Body of pancreas (tissue), 4 donors: ENCODE data around the gene CEBPG. TPM values are rescaled to one million over a fixed set of nuclear protein-coding genes. Genes with fewer than 3 reads are reported as not detected.

Source experiments
- ATAC-seq: fragments of 150-250 bp; one replicate; pipeline ENCODE4 v1.9.1; 2016
- DNase-seq, 4 donors: peaks; one replicate each; pipeline ENCODE4 v3.0.0-alpha.2; 2019
- H3K27ac ChIP-seq, 4 donors: fragments of 200-600 bp; sonication (generic); 1 replicate in 3 of 4; 2 replicates in 1 of 4; pipeline versions ENCODE4 v1.5.1 to v1.6.1; 2016 to 2019; ENCODE audit warnings: mild to moderate bottlenecking in 1 of 4, mixed read lengths in 1 of 4, moderate library complexity in 1 of 4
- H3K27me3 ChIP-seq, 2 donors: fragments of 200-600 bp; sonication (generic); one replicate each; pipeline ENCODE4 v1.6.0; 2016; ENCODE audit warnings: mild to moderate bottlenecking in 1 of 2
- H3K36me3 ChIP-seq, 2 donors: fragments of 200-600 bp; sonication (generic); replicated peaks in 1 of 2; 2 replicates each; pipeline ENCODE4 v1.5.1; 2016; ENCODE audit warnings: low read depth in 2 of 2; ENCODE audit not compliant: insufficient read depth in 1 of 2
- H3K4me1 ChIP-seq: fragments of 200-600 bp; sonication (generic); one replicate; pipeline ENCODE4 v1.6.0; 2016
- H3K4me3 ChIP-seq, 2 donors: fragments of 200-600 bp; sonication (generic); 1 replicate in 1 of 2; 2 replicates in 1 of 2; pipeline ENCODE4 v1.5.1; 2016 to 2019
- H3K9me3 ChIP-seq, 3 donors: fragments of 200-600 bp; sonication (generic); 1 replicate in 2 of 3; 2 replicates in 1 of 3; pipeline ENCODE4 v1.5.1; 2016
- POLR2A ChIP-seq, 3 donors: fragments of 450-650 bp; IDR thresholded peaks; one replicate each; pipeline ENCODE4 v1.6.1; 2016; ENCODE audit warnings: antibody characterized with exemption in 3 of 3, mild to moderate bottlenecking in 2 of 3
- WGBS, 2 donors: methylation state at CpG; one replicate each; pipeline ENCODE4 v1.1.5; 2017; 5-methylcytosine and 5-hydroxymethylcytosine counted together
- intact Hi-C: fragments of 100-400 bp; cut with DNase I; formaldehyde crosslinking; loops from one replicate; pipeline ENCODE4 v1.15.1; 2023
- total RNA-seq, 2 donors: library from RNA; depleted of rRNA; stranded (reverse); fragments of >200 nt; gene quantifications; one replicate each; pipeline ENCODE4 v1.1.0, GENCODE V29; 2016
- TF ChIP-seq, protein P1 (sequence below), 7 experiments: fragments of 450-650 bp in 4 of 7; fragments of 200-600 bp in 3 of 7; sonication (generic) in 3 of 7; IDR thresholded peaks; one replicate each; pipeline ENCODE4 v1.5.1; 2016 to 2019; ENCODE audit warnings: antibody characterized with exemption in 7 of 7

The CEBPG gene
- total RNA-seq, 2 donors from 2014 or later: 13.2 to 16.3 TPM

DNA sequence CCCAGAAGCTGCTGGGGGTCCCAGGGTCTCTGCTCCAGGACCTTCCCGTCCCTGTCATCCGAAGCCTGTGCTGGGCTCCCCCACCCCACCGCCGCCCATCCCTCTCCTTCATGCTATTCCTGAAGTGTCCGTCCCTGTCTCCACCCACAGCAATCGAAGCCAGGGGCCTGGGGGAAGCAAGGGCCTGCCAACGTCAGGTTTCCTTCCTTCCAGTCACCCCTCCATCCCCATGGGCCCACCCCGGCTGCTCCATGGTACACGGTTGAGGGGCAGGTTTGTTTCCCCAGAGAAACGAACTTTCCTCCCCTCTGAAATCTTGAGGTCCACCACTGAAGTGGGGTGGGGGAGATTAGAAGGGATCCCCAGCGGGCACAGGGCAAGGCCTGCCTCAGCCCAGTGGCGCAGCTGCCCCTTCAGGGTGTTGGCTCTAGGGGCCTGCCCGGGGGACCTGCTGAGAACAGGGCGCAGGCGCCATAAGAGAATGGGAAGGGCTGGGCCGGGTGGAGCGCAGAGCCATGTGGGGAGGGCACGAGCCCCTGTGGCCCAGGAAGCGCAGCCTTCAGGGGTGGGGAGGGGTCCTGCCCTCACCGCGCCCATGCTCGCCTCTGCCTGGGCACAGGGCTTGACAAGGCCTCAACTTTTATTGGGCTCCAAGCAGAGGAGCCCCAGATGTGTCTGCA is 16.1 kb downstream of the CEBPG start:
- Histone ChIP-seq H3K9me3 (no peaks in the 10 kb centered on the region), H3K4me3 (no peak overlapping the region), H3K27ac (peak overlapping the region in 2 of 4 donors; percentile 39 to 55), H3K4me1 (peaks cover 49% of the 10 kb centered on the region), H3K27me3 (no peaks in the 10 kb centered on the region), H3K36me3 (no peaks in the 10 kb centered on the region)
- intact Hi-C loops: no loop called here
- ATAC-seq (no peak), DNase-seq (peak in 1 of 4 donors; percentile 5)
- TF ChIP-seq, protein P1, sequence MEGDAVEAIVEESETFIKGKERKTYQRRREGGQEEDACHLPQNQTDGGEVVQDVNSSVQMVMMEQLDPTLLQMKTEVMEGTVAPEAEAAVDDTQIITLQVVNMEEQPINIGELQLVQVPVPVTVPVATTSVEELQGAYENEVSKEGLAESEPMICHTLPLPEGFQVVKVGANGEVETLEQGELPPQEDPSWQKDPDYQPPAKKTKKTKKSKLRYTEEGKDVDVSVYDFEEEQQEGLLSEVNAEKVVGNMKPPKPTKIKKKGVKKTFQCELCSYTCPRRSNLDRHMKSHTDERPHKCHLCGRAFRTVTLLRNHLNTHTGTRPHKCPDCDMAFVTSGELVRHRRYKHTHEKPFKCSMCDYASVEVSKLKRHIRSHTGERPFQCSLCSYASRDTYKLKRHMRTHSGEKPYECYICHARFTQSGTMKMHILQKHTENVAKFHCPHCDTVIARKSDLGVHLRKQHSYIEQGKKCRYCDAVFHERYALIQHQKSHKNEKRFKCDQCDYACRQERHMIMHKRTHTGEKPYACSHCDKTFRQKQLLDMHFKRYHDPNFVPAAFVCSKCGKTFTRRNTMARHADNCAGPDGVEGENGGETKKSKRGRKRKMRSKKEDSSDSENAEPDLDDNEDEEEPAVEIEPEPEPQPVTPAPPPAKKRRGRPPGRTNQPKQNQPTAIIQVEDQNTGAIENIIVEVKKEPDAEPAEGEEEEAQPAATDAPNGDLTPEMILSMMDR (IDR thresholded peaks at IDR 0.05): no peak
- no peak for TF ChIP-seq POLR2A (IDR thresholded peaks at IDR 0.05)
- 77 to 79% methylated on average over 17 to 22 of the region's 22 CpGs for WGBS, 2 donors

DNA sequence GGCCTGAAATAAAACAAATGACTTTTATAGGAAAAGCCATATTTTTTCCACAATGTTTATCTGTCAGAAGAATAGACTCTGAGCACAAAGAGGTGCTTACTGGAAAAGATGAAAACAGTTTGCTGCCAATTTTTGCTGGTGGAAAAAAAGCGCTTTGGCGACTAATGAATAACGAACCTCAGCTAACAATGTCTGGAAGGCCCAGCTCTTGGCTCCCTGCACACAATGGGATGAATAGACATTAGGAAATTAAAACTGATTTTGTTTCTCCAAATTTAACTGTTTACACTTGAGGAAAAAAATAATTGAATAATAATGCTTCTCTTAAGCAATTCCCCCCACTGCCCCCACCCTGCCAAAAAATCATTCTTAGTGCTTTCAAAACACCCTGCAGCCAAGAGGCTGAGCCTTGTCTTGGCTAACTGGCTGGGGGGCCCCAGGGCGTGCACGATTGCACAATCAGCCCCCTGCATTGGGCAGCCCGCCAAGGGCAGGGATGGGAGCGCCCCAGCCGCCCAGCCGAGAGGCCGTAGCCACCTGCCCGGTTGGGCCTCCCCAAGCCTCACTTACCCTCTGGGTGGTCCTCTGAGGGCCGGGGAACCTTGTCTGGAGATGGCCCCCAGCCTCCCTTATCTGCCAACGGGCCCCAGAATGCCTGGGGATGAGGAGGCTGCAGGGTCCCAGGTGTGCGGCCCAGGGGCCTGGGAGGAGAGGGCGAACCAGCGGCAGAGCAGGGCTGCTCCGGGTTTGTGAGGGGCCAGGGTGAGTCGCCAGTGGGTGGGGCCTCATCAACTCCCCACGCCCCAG is 16.8 kb downstream of the CEBPG start:
- TF ChIP-seq POLR2A (IDR thresholded peaks at IDR 0.05): no peak
- TF ChIP-seq, protein P1 (IDR thresholded peaks at IDR 0.05): no peak
- intact Hi-C loops: no loop called here
- peak overlapping the region in 2 of 4 donors; percentile 40 to 55 for H3K27ac ChIP-seq
- WGBS, 2 donors: 54 to 59% methylated on average over 15 to 19 of the region's 19 CpGs
- no peaks in the 10 kb centered on the region for H3K9me3 ChIP-seq
- ATAC-seq (peak; percentile 10), DNase-seq (peak in 2 of 4 donors; percentile 37 to 39)
- H3K4me3 ChIP-seq: no peak overlapping the region
- no peaks in the 10 kb centered on the region for H3K36me3 ChIP-seq
- no peaks in the 10 kb centered on the region for H3K27me3 ChIP-seq
- peaks cover 51% of the 10 kb centered on the region for H3K4me1 ChIP-seq

DNA sequence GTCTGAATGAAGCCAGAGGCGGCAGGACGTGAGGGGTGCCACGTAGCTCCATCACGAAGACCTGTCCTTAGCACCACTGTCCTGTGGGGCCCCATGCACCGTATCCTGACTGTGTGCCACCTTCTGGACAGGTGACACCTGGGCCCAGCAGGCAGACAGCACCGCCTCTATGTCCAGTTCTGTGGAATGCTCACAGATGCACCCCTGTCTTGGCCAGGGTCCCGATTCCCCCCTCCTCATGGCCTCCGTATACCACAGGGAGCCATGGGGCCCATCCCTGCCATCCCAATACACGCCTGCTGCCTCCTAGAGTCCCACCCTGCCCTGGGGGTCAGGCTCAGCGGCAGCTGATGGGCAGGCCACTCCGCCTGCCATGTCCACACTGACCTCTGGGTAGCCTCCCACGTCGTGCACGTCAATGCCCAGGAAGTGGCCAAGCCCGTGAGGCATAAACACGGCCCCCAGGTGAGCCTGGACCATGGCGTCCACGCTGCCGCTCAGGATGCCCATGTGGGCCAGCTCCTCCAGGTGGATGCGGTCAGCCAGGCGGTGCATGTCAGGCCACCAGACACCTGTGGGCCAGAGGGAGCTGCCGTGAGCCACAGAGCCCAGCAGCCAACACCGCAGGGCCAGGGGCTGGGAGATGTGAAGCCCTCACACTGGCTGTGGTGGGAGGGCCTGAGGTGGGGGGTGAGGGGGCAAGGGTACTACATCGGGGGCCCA is 17.6 kb downstream of the CEBPG start:
- intact Hi-C loops: no loop called here
- Histone ChIP-seq H3K36me3 (no peaks in the 10 kb centered on the region), H3K4me1 (peaks cover 57% of the 10 kb centered on the region), H3K27me3 (no peaks in the 10 kb centered on the region), H3K4me3 (no peak overlapping the region), H3K27ac (peak overlapping the region in 2 of 4 donors; percentile 40), H3K9me3 (no peaks in the 10 kb centered on the region)
- ATAC-seq (no peak), DNase-seq (peak in 2 of 4 donors; percentile 5 to 14)
- 89 to 92% methylated on average over 12 to 21 of the region's 24 CpGs for WGBS, 2 donors
- TF ChIP-seq, protein P1 (IDR thresholded peaks at IDR 0.05): no peak
- no peak for TF ChIP-seq POLR2A (IDR thresholded peaks at IDR 0.05)

DNA sequence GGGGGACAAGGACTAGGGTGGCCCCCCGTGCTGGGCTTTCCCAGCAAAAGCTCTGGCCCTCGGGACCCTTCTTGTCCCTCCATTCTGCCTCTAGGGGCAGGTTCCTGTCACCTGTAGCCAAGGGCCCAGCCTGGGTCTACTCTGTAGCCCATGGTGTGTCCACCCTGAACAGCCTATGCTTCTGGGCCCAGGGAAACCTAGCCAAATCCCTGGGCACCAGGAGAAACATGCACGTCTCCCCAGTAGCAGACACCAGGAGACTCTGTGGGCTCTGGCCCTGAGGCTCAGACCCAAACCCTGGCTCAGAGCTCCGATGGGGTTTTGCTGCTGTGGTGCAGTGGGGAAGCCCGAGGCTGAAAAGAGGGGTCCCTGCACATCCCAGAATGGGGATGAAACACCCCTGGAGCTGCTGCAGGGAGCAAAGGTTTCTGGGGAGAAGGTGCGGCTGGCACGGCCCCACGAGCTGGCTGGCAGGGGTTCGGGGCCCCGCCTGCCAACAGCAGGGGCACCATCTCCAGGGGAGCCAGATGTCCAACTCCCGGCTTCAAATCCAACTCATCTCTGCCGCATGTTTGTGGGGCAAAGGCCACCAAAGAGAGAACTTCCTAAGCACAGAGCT is 18.2 kb downstream of the CEBPG start:
- Histone ChIP-seq H3K4me1 (peaks cover 57% of the 10 kb centered on the region), H3K4me3 (no peak overlapping the region), H3K27ac (no peak overlapping the region), H3K27me3 (no peaks in the 10 kb centered on the region), H3K9me3 (no peaks in the 10 kb centered on the region), H3K36me3 (no peaks in the 10 kb centered on the region)
- TF ChIP-seq, protein P1 (IDR thresholded peaks at IDR 0.05): no peak
- no peak for TF ChIP-seq POLR2A (IDR thresholded peaks at IDR 0.05)
- DNase-seq: no peak
- 79% methylated on average over 12 of the region's 12 CpGs; no CpG with 5 or more reads in 1 of the 2 donors for WGBS, 2 donors
- ATAC-seq: no peak
- intact Hi-C loops: no loop called here
